Activated gamma-delta T cell treated with anti-CD3 and anti-CD28 coated beads, Interleukin-2, amount 50 U/mL, for 16 hours (primary cell): ENCODE data around the gene PAM16.
A peak's percentile ranks its signal among the peaks of the same experiment; 100 is the strongest.
"Not testable (repeated sequence)": the region's sequence is repeated elsewhere in the genome, so short reads cannot be mapped to it uniquely, and the experiment has no call there.

Source experiments
- DNase-seq: peaks from one replicate; pipeline ENCODE4 v3.0.0-alpha.2; 2020; ENCODE audit warnings: low read depth

The PAM16 gene

DNA sequence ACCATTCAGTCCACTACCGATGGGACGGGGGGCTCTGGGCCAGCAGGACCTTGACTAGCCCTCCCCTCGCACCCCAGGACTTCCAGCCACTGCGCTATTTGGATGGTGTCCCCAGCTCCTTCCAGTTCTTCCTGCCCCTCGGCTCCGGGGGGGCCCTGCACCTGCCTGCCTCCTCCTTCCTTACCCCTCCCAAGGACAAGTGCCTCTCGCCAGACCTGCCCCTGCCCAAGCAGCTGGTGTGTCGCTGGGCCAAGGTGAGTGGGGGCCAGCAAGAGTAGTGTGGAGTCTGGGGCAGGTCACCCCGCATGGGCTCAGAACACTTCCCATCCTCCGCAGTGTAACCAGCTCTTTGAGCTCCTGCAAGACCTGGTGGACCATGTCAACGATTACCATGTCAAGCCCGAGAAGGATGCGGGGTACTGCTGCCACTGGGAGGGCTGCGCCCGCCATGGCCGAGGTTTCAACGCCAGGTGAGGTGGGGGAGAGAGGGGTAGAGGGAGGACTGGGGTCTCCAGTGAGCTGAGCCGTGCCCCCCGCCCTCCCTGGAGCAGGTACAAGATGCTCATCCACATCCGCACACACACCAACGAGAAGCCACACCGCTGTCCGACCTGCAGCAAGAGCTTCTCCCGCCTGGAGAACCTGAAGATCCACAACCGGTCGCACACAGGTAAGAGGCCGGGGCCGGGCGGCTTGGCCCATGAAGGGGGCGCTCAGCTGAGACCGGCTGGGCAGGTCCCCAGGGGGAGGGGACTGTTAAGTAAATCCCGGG, 16.2 kb downstream of the PAM16 start:
- no peak for DNase-seq

DNA sequence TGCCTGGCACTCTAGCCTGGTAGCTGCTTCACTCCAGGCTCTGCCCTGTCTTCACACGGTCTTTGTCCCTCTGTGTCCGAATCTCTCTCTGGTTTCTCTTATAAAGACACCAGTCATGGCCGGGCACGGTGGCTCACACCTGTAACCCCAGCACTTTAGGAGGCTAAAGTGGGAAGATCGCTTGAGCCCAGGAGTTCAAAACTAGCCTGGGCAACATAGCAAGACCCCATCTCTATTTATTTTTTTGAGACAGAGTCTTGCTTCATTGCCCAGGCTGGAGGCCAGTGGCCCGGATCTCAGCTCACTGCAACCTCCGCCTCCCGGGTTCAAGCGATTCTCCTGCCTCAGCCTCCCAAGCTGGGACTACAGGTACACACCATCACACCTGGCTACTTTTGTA, 17.4 kb downstream of the PAM16 start:
- DNase-seq = not testable (repeated sequence)

DNA sequence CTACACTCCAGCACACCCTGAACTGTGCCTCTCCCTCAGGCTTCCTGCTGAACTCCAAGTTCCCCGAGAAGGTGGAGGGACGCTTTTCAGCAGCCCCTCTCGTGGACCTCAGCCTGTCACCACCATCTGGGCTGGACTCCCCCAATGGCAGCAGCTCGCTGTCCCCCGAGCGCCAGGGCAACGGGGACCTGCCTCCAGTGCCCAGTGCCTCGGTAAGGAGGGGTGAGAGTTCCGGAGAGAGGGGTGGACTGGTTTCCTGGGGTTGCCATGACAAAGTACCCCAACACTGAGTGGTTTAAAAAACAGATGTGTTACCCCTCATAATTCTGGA, 17.8 kb downstream of the PAM16 start:
- DNase-seq = no peak

DNA sequence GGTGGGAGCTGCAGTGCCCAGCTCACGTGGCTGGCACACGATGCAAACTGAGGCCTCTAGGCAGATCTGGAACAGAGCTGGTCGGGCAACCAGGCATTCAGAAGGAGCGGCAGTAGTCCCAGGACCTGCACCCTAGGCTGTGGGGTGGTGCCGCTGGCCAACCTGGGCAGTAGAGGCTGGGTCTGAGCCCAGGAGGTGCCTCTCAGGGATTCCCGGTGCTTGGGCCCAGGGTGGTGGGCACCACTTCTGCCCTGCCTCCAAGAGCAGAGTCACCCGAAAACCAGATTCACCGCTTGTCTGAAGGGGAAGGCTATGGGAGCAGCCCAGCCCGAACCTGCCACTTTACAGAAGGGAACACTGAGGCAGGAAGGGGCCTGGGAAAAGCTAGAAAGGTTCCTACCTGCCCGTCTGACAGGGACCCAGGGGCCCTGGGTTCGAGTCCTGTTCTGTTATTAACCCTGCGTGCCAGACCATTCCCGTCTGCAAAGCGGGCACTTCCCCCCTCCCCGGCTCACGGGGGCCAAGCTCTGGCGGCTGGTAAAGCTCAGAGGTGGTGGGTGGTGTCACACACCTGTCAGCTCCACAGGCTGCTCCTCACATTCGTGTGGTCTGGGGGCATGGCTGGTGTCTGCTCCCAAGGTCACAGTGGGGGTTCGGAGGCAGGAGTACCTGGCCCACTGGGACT, 18.4 kb downstream of the PAM16 start:
- no peak for DNase-seq

DNA sequence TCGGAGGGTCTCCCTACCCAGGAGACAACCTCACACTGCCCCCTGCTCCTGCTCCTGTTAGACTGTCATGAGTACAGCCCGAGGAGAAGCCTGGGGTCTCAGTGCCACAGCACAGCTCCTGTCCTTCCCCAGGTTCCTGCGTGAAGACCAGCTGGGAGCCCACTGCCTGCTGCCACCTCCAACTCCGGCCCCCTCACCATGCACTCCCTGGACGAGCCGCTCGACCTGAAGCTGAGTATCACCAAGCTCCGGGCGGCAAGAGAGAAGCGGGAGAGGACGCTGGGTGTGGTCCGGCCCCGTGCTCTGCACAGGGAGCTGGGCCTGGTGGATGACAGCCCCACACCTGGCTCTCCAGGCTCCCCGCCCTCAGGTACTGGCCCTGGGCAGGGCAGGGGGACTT, 19.0 kb downstream of the PAM16 start:
- no peak for DNase-seq

DNA sequence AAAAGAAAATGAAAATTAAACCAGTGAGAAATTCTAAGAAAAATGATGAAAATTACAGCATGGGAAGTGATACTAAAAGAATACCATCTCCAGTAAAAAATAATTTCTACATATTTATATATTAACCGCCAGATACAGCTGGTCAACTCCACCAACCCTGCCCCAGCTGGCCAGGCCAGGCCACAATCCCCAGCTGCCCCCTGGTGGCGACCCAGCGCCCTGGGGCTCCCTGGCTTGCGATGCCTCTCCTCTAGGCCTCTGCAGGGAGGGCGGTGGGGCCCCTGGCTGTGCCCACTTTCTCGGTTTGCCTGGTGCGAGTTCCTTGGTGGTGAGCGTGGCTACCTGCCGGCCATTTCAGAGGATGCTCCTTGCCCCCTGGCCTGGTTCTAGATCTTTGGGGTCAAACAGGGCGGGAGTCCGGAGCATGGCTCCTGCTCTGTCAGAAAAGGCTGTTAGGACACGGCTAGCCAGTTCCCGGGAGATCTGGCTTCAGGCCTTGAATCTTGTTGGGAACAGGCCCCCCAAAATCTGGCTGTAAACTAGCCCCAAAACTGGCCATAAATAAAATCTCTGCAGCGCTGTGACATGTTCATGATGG, 20.7 kb downstream of the PAM16 start:
- peak; percentile 62 for DNase-seq

DNA sequence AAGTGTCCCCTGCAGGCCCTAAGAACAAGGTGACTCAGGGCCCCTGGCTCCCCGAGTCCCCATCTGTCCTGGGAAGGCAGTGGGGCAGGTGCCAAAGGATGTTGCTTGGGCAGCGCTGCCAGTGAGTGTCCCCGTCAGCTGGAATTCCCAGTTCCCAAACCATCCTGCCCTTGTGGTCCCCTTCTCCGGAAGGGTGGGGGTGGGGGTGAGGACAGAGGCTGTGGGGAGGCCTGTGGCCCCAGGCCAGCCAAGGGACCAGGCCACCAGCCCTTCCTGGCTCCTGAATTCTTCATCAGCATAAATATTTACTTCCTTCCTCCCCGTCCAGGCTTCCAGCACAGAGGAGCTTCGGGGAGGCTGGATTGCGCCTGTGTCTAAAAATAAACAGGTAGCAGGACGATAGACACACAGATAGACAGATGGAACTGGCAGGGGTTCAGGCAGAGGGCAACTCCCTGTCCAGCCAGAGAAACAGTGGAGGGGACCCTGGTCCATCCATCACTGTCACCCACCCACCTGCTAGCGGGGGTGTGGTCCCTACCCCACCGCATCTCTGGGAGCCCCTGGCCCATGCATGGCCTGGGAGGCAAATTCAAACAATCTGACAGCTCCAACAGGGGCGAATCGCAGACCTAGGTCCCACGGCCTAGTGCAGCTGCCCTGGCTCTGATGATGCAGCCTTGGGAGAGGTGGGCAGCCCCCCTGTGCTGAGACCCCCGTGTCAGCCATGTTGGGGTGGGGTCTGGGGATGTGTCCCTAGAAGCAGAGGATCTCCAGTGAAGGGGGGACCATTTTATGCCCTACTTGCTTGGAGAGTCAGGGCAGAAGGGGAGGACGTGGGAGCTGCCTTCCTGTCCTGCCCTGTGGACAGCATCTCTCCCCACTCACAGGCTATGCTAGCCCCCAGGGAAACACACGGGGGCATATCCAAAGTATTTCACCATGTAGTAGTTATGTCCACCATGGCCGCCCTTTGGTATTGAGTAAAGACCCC, 22.0 kb downstream of the PAM16 start:
- no peak for DNase-seq

DNA sequence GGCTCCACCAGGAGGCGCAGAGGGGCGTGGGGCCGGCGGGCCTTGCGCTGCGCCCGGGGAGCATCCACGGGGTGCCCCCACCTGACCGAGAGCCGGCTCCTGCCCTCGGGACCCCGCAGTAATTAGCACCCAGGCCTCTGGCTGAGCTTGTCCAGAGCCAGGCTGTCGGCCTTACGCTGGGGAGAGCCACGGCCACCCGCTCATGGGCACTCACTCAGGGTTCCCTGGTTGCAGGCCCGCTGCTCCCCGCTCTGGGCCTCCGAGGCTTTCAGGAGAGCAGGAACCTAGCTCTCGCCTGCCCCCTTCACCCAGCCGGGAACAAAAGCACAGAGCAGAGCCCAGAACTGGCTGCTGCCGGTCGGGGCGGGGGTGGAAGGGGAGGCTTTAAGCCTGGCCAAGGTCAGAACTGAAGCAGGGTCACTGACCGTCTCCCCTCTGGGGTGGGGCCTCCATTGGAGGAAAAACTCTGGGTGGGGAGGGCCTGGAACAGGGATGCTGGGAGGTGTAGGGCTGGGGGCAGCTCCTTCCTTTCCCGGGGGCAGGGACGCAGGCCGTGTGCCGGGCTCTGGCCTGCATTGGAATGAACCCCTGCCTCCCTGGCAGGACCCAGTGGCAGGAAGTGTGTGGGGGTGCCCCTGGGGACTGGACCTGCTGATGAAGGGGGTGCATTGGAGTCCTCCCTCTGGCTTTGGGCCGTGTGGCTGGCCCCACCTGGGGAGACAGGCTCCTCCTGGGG, 22.9 kb downstream of the PAM16 start:
- no peak for DNase-seq

DNA sequence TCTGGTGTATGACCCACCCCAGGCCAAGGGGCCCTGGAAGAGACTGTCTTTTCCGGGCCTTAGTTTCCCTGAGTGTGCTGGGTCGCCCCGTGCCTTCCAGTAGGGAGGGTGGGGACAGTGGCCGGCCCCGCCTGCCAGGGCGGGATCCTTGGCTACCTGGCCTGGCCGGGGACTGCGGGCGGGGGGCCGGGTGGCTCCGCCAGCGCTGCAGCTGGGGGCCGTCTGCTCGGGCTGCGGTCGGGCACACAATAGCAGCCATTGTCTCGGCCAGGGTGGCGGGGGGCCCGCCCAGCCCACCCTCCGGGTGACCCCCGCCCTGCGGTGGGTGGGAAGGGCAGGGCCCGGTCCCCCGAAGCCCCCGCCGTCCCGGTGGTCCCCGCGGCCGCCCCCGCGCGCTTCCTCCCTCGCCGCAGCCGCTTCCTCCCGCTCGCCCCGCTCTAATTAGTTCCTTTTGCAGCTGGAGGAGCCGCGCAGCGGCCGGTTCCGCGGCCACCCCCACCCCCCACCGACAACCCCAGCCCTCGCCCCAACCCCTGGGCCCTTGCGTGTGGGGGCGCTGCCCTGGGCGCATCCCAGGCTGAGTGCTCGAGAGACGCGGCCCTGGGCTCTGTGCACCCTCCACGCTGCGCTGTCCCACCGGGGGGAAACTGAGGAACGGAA, 23.6 kb downstream of the PAM16 start:
- DNase-seq = no peak

DNA sequence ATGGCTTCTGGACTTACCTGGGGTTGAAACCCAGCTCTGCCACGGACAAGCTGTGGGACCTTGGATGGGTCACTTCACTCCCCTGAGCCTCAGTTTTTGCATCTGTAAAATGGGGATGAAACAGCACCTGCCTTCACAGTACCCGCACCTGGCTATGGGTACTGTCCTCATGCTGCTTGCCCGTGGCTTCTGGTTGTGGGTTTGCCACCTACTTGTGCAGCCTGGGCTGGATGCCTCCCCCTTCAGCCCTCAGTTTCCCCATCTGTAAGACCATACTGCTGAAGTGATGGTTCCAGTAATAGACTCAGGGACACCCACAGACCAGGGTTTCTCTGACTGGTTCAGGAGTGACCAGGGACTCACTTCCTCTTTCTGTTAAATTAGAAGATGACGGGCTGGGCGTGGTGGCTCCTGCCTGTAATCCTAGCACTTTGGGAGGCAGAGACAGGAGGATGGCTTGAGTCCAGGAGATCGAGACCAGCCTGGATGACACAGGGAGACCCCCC, 25.8 kb downstream of the PAM16 start:
- no peak for DNase-seq

DNA sequence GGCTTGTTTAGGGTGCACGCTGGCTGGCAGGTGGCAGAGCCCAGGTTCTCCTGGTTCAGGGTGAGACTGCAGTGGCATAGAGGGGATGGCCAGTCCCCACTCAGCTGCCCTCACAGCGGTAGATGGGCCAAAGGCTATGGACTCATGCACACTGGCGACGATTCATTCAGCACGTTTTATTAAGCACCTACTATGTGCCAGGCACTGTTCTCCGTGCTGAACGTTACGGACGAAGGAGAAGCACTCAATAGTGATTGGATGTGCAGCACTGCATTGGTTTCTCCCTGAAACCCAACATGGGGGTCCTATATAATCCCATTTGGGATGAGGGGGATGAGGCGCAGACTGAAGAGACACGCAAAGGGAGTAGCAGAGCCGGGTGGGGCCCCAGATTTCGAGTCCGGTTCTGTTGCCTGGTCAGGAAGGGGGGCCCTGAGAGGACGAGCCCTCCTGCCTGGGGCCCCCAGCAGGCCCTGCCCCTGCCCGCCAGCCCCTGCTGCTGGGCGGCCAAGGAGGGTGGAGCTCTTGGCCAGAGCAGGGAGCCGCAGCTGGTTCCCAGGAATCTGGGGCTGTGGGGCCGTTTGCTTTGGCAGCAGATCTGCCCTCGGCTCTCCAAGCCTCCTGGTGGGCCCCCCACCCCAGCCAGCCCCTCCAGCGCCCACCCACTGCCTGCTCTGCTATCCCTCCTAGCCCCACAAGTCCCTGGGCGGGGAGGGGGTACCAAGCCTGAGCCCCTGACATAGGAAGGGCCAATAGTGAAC, 26.4 kb downstream of the PAM16 start:
- no peak for DNase-seq

DNA sequence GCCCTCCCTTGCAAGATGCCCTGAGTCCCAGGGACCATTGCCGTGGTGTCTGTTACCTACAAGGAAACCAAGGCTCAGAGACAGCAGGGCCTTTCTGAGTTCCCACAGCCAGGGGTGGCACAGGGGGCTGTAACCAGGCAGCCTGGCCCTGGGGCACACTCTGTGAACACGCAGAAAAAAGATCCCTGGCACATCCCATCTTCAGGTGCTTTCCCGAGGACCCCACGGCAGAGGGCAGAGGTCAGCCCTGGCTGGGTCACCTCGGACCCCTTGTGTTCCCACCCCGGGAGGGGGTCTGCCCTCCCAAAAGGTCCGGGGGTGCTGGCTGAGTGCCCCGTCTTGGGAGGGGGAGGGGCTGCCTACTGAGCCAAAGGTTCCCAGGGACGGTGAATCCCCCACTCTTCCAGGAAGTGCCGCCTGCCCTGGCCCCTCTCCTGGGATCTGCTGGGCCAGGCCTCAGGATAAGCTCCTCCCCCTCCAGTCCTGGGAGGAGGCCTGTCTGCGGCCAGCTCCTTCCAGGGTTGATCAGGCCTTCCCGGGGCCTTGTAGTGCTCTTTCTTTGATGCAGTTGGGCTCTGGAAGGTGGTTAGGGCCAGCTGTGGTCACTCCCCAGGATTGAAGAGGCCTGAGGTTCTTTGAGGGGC, 27.2 kb downstream of the PAM16 start:
- no peak for DNase-seq

DNA sequence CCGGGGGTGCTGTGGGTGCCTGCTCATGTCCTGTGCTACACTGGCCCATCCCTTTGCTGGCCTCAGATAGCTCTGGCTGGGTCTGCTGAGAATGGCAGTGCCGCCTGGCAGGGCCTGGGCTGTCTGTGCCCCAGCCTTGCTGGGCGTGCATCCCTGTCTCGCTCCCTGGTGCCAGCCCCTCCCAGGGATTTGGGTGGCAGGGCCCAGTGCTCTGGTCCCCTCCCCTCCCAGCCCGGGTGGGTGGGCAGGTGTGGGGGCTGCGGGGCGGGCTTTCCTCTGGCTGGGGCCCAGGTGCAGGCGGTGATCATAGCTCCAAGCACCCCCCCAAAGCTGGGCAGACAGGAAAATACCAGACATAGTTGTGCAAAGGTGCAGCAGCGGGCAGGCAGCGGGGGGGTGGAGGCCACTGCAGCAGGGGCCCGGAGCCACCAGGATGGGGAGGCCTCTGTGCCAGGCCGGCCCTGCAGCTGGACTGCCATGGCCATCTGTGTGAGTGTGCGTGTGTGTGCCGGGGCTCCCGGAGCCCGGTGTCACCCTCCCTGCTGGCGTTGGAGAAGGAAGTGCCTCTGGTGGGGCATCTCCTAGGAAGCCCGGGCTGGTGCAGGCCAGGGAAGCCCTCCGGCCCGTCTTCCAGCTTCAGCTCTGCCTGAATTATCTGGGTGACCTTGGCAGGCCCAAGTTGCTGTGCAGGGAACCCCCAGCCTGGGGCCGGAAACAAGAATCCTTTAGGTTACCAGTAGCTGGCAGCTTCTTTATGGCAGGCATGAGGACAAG, 27.9 kb downstream of the PAM16 start:
- DNase-seq = no peak

DNA sequence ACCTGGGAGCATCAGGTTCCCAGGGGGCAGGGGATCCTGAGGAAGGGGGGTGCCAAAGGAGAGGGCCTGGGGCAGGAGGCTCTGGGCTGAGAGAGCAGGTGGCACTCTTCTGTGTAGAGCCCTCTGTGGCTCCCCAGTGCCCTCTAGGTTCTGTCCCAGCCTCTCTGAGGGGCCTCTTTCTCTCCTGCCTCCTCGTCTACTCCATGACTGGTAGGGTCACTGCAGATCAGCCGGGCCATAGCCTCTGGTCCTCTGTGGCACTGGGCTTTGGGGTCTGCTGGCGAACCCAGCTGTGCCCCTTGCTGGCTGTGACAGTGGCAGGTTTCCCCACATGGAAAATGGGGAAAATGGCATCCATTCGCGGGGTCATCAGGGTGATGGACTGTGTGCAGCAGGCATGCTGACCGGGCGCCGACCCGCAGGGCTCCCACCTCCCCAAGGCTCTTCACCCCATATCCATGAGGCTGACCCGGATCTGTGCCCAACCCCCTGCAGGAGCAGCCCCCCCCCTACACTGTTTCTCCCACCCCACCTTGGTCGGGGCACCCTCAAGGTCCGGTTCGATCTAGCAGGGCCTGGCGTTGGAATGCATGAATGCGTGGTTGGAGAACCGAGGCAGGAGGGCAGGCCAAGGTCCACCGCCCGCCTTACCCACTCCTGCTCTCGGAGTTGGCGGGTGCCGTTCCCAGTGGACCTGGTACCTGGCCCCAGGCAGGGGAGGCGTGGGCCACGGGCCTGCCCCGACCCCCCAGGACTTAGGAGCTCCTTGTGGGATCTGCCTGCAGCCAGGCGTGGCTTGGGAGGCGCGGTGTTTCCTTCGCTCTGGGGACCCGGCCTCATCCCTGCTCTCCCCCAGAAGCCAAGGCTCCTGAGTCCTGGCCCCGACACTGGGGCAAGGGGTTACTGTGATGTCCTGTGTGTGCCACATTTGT, 28.7 kb downstream of the PAM16 start:
- no peak for DNase-seq

DNA sequence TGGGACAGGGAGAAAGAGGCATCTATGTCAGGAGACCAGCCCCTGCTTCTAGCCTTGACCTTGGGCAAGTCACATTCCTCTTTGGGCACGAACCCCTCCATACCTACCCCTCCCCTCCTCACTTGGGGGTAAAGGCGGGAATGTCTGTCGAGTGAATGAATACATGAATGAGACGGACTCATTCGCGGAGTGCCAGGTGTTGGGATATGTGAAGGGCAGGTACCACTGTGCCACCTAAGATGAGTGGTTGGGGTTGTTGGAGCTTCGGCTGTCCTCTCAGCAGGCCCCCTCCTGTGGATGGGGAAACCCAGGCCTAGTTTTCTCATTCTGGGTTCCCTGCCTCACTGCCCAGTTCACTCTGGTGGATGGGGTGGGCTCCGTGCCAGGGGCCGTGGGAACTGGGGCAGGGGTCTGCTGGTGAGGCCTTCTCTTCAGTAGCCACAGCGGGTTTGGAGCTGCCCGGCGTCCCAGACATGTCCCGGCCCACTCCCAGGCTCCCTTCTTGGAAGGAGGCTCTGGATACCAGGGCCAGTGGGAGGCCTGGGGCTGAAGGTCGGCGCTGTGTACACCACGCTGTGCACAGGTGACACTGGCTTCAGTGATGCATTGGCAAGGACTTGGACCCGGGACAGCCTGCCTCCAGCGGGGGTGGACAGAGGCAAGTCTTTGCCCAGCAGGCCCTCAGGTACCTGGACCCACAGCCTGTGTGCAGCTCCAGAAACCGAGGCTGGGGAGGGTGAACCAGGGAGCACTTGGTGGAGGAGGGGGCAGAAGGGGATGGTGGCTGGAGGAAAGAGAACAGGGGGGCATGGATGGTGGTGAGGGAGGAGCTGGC, 29.6 kb downstream of the PAM16 start:
- no peak for DNase-seq

DNA sequence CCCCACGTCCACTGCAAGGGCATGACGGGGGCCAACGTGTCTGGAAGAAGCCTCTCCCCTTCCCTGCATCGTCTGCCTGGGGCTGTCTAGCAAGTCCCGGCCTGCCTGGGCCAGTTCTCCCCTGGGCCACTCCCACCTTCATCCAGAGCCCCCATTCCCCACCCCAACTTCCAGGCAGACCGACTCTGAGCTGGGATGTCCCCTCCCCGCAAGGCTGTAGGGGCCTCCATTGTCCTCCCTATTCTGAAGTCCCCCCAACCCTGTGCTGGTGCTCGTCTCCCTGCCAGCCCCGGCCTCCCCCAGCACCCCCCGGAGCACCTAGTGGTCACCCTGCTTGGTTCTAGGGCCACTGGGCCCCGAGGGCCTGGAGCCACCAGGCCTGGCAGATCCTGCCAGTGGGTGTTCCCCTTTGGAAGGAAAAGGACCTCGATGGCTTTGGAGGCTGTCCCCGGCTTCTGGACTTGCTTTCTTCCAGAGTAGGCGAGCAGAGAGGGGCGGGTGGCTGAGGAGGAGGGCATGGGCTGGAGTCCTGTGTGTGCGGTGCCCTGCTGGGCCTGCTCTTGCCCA, 30.5 kb downstream of the PAM16 start:
- DNase-seq = no peak
